GM19467 (cell line): Measurements from ENCODE around the gene NBEA.

Source experiments
- ATAC-seq: cut with Tn5 transposase; IDR thresholded peaks from one replicate; pipeline ENCODE4 v1.9.1; 2021; ENCODE audit warnings: mild to moderate bottlenecking, moderate library complexity; ENCODE audit not compliant: unreplicated experiment

Gene NBEA

DNA sequence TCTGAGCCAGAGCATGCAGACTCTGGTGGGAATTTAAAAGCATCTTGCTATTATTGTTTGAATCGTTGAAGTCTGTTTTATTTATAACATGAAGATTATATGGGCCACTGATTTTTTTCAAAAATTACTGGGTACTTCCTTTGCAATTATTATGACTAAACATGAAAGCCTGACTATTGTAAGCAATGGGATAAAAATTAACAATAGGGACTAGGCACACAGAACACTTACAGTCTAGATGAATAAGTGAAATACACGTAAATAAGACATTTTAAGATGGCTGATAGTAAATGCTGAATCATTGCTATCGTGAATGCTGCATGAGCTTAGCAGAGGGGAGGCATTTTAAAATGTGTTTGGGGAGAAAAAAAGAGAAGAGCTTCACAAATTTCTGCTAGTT lies 615.4 kb downstream of the NBEA start:
- no peak for ATAC-seq

DNA sequence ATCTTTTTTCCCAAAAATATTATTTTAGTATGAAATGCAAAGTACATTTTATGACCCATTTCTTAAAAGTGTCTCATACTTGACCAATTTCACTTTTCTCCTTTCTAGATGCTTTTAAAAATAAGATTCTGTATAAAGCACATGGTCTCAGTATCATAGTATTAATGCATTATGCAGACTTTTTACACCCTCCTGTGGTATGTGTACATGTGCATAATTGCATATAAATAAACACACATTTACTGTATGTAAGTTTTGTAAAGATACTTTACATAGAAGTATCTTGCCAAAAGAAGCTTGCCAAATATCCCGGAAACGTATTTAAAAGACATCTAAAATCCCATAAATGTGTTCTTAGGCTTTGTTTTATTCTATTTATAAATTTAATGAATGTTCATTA lies 619.5 kb downstream of the NBEA start:
- no peak for ATAC-seq

DNA sequence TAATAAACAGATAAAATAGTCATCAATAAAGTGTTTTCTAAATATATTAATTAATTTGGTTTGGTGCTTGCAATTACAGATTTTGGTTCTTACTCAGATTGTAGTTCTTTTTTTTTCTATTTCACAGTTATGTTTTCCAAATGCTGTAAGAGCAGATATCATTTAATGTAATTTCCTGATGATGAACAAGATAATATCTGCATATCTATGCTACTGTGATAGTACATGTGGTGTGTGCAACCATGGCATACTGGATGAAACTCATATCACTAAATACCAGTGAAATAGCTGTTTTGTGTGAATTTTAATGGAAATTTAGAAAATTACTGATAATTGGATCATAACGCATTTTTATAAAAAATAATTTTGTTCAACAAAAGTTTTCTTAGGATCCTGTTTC lies 623.2 kb downstream of the NBEA start:
- ATAC-seq = no peak

DNA sequence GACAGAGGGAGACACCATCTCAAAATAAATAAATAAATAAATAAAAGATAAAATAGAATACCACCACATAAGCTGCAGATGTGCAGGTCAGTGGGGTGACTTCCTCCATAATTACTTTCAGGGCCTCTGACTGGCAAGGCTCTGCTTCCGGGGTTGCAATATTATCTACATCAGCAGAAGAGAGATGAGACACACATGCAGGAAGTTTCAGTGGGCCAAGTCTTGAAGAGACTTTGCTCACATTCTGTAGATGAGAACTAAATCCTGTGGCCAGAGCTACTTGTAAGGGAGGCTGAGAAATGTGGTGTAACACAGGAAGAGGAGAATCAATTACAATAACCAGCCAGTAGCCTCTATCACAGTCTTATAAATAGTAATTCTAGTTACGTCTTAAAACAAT lies 624.3 kb downstream of the NBEA start:
- ATAC-seq = no peak

DNA sequence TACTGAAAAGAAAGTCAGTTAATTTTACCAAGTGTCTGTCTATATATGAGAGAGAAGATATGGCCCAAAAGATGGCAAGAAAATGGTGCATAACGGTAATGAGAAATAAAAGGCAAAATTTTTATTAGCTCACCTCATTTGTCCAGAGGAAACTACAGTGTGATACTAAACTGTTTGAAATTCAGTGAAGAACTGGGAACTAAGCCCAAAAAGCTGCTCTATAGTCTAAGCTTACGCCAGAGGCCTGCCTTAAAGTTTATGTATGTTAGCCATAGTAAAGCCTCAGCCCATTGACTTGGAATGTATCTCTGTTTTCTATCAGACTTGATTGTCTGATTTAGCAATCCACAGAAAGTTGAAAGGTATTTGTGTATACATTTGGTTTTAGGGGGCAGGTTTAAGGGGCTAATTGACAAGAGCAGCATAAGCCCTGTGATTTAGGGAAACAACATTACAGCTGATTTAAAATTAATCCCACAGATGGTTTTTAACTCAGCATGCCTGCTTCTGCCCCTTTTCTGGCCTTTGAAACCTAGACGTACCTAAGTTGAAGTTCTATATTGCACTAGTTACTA lies 625.4 kb downstream of the NBEA start:
- no peak for ATAC-seq

DNA sequence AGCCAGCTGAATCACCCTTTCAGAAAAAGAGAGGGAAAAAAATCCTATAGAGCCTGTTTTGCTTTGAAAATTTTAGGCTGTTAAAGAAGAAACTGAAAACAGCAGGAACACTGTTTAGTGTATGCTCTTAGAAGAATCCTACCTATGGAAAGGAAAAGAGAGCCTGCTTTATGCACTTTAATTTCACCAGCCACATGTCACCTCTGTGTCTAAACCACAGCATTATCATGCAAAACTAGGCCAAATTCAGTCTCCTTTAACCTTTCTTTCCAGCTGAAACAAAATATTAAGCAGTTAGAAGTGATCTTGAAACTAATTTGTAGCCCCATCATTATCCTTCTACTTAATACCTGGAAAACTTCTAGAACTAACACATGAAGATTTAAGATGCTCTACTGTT lies 631.6 kb downstream of the NBEA start:
- no peak for ATAC-seq

DNA sequence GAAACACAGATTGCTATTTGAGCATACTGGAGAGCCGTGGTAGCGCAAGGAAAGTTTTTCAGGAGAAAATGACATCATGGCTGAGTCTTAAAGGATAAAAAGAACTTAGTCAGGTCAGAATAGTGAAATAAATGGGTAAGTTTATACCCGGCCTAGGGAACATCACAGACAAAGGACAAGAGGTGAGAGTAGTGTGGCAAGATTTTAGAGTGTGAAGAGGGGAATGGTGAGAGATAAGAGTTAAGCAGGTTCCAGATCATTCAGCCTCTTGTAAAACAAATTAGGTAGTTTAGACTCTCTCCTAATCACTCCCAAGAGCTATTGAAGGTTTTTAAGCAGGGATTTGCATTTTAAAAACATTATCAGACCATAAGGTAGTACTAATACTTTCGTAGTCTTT lies 650.4 kb downstream of the NBEA start:
- ATAC-seq = no peak

DNA sequence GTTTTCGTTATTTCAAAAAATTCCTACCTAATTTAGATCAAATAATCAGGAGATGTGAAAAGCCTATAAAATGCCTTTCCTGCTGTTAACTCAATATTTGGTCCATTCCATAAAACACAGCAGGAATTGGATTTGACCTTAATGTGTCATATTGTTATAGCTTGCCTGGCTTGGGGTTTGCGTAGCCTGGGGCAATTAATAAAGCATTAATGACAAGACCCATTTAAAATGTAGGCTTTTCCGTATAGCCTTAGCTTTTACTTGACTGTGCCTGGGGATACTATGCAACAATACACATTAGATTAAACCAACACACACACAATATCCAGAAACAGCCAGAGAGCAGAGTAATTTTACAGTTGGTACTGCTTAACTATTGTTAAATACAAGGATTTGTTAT lies 651.6 kb downstream of the NBEA start:
- ATAC-seq = no peak

DNA sequence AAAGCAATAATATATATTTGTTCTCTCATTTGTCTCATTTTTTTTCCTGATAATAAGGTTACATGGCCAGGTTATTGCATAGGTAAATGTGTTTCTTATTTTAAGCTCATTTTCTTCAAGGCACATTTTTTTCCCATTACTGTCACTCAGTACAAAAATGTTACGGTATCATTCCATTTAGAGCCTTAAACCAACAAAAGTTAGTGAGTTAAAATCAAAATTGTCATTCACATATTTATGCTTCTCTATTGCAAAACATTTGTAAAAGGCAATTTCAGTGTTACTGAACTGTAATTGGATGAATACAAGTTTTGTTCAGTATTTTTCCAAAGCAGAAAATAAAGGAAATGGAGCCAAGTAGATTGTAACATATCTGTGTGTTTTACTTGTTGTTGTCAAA lies 652.0 kb downstream of the NBEA start:
- ATAC-seq = no peak

DNA sequence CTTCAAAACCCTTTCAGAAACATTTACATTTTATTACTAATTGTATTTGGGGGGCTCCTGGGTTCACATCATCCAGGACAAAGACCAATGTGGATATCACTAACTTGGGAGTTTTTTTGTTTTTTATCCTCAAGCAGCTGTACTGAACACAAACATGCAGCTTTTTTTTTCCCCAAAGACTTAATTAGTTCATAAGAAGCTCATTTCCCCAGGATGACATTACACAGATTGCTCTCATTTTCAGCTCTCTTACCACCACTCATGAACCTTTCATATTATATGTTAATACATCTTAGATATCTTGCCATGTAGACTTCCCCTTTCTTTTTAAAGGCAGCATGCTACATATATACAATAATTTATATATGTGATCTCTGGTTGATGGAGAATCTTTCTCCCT lies 653.1 kb downstream of the NBEA start:
- ATAC-seq = no peak

DNA sequence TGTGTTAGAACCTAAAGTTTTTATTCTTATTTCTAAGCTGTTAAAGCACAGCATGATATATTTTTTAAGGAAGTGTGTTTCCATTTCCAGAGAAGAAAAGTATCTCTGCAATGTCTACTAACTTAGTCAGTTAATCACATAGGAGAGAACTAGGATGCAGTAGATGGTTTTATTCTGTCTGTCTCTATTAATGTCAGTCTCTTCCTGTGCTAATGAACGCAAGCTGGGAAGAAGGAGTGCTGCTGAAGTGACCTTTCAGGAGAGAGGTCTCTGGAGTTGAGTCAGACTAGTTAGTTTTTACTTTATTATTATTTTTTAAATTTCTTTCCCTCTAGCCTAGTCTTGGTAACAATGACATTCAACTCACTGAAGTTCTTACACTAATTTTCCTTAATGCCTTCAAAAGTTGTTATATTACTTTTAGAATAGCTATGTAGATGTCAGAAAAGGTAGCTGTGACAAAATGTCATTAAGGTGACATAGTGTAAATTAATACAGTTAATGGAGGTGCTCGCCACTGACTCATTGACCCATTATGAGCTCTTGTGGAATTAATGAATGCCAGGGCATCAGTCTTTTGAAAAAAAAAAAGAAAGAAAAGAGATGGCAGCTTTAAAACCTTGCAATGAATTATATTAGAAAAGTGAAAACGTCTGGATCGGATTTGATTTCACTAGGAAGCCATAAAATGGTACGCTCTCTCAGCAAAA lies 654.4 kb downstream of the NBEA start:
- no peak for ATAC-seq

DNA sequence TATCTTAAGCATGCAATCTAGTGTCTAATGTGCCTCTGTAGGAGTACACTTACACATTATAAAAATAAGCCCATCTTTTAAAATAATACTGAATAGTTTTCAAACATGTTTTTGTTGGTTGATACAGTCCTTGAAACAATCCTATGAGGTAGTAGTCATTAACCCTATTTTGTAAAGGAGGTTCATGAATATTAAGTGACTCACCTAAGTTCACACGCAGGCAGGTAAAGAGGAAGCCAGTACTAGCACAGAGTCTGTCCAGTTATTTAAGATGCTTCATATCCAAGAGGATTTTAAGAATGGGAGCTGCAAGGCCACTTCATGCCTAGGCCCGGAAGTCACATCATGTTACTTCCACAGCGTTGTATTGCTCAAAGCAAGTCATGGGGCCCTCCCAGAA lies 655.4 kb downstream of the NBEA start:
- no peak for ATAC-seq

DNA sequence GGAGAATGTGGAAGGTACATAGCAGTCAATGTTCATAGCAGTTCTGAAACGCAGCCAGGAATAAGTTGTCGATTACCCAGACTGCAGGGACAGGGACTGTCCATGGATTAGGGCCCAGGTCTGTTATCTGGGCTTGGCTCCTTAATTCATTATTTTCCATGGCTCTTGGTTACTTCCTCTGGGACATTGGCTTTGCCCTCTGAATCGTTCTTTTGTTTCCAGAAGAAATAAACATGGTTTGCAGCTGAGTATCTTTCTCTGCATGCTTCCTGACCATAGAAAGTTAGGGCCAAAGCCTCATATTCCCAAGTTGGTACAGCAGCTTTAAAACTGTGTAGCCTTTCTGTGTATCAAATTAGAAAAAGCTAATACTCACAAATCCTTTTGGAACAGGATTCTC lies 656.2 kb downstream of the NBEA start:
- no peak for ATAC-seq

DNA sequence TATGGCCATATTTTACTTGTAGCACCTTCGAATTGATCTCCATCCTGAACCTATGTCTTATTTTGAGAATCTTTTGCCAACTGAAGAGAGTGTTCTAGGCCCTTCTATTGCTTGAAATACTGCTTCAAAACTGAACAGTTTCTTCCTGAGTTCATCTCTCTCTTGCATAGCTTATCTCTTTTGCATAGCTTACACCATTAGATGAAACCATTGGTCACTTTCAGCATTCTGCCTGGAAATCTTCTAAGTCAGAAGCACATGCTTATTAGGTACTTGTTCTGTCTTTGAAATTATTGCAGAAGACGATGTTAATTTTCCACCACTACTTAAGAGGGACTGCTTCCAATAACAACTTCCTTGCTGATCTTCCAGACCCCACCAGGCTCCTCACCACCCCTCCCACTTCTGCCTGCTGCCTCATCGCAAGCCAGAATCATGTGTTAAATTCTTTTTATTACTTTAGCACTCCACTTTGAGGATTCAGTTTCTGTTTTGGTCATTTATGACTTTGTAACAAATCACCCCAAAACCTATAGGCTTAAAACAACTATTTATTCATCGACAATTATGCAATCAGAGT lies 656.8 kb downstream of the NBEA start:
- ATAC-seq = no peak

DNA sequence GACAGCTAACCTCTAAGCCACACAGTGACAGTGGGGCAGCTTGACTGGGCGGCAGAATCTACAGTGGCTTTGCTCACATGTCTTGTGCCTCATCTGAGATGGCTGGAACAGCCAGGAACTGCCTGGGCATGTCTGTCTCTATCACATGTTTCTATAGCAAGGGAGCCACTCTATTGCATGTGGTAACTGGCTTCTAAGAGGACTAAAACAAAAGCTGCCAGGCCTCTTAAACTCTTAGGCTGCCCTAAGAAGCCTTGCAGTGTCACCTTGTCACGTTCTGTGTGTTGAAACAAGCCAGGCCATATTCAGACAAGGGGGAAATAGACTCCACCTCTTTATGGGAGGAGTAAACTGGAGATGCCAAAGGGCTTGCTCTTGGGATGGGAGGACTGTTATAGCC lies 657.3 kb downstream of the NBEA start:
- ATAC-seq = no peak

DNA sequence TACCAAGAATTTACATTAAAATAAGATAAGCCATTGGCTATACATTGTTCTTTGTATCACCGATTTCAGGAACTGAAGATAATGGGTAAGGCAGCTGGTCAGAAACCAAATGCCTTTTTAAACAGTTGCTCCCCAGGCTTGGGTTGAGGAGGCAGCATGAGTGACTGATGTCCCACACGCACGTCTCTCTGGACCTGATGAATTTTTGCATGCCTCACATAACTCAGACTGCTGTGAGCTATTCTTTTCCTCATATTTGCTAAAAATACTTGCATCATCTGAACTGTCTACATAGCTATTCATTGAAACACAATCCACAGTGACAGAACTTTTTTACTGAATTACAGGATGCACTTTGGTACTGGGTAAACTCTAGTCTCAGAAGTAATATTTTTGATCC lies 658.1 kb downstream of the NBEA start:
- no peak for ATAC-seq

DNA sequence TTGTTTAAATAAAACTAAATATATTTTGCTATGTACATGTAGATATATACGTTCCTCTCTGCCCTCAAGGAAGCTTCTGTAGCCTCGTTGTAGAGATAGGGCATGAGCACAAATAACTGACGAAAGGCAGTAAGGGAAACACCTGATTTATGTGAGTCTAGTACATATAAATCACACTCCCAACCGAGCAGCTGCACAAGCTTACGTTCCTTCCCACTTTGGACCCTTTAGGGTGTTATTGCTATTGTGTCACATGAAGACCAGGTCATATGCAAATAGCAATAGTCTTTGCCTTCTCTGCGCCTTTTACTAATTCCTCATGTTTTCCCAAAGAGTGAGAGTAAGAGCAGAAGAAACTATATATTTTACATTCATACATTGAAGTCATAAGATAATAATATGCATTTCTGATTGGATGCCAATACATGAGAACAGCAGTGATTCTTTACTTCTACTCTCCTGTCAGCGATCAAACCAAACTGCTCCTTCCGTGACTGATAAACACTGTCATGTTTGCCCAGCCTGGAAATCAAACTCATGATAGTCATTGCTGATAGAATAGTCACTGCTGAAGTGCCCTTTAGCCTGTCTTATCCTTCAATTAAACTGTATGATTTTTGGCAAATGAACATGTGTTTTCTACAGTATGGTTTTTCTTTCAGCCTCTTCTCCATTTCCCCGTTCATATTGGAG lies 661.7 kb downstream of the NBEA start:
- no peak for ATAC-seq

DNA sequence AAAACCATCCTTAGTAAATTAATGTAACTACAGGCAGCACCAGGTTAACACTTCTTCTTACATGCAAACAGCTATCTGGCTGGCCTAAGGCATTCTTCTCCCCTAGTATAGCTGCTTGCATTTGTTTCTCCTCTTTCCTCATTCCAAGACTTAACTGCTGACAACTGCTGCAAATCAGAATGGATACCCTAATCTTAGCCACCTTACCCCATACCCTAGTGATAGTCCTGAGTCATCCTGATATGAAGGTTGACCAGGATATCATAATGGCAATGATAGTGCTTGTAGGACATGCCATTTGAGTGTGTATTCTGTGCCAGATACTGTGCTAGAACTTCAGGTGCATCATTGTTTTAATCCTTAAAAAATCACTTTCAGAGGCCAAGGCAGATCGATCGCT lies 672.6 kb downstream of the NBEA start:
- no peak for ATAC-seq

DNA sequence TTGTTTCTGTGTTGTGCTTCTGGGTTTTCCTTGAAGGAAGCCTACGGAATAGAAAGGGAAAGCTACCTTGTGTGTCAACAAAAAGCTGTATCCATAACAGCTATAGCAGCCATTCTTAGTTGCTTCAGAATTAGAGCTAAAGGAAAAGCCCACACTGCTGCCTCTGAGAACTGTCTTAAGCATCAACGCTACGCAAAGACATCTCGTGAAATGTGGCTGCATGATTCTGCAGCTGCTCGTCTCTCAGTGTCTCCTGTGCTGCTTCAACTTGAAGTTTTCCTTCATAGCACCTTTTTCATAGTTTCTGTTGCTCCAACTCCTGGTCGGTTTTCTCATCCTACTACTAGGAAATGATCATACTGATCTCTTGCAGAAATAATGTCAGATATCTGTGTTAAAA lies 675.4 kb downstream of the NBEA start:
- ATAC-seq = no peak

DNA sequence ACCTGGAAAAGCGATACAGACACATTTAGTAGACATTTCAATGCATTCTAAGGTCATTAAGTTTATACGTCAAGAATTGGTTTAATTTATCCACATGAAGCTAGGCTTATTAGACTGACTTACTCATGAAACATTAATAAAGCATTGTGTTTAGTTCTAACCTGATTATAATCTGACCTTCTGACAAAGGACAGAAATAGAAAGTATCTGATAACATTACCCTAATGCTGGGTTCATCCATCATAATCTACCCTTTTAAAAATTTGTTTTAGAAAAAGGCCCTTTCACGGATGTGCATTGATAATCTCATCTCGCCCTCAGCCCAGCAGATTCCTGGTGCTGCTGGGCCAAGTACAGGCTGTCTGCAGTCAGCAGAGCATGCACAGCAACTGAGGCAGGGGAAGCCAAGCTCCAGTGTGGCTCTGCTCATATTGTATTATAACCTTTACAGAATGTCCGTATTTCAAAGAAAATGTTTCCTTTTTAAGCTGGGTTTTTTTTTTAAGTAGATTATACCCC lies 676.6 kb downstream of the NBEA start:
- ATAC-seq = no peak

DNA sequence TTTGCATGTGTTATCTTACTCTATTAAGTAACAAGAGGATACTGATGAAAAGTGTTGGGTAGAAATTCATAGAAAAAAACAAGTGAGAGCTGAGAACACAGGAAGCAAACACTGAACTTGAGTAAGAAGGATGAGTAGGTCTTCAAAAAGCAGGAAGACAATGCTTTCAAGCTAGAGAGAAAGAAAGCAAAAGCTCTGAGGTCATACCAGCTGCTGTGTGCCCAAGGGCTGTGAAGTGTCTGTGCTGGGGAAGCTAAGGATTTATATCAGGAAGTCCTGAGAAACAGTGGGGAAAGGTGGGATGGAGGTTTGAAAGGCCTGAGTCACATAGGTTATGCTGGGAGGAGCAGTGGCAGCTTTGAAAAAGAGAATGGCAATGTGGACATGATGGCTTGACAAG lies 679.9 kb downstream of the NBEA start:
- ATAC-seq = no peak

DNA sequence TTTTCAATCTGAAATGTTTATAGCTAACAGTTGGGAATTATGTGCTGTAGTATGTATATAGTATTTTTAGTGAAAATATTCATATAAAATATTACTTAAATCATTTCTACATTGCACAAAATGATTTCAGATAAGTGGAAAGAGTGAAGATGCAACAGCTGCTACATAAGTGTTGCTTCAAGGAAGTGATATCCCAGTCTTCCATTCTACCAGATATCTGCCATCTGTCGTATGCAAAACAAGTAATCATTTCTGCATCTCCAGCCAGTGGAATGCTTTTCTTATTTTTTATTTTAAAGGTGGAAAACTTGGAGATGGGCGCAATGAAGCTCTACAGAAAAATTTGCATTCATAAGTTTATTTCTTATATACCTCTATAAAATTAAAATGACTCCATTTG lies 687.0 kb downstream of the NBEA start:
- ATAC-seq = no peak
